GM21723 (cell line): ENCODE results near the gene ATCAY.

Experiments used
- ATAC-seq: cut with Tn5 transposase; IDR thresholded peaks from one replicate; pipeline ENCODE4 v1.9.1; 2021; ENCODE audit warnings: mild to moderate bottlenecking, moderate library complexity; ENCODE audit not compliant: unreplicated experiment

The ATCAY gene

DNA sequence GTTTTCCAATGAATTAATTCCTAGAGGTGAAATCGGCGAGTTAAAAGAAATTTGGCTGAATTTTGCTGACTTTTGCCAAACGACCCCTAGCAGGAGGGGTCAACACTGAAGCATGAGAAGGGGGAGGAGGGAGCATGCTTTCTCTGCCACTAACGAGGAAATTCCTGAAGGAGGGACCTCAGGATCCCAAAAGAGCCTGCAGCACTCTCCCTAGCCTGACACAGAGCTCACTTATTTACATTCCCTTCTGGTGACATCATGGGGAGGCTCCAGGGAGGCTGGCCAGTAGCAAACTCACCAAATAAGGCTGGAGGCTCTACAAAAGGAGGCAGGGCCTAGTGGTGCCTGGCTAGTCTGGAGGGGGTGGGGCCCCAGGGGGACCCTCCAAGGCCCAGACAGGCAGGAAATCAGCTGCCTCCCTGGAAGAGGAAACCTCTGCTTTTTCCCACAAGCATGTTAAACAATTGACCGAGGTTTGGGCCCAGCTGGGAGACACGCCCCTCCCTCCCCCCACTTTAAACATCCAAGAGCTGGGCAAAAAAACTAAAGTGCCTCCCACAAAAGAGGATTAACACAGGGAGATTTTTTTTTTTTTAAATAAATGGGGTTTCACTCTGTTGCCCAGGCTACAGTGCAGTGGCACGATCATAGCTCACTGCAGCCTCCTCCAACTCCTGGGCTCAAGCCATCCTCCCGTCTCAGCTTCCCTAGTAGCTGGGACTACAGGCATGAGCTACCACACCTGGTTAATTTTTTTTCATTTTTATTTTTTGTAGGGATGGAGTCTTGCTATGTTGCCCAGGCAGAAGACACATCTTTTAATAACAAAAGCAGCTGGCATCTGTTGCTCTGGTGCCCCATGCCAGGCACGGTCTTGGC, 88.3 kb downstream of the ATCAY start:
- no peak for ATAC-seq

DNA sequence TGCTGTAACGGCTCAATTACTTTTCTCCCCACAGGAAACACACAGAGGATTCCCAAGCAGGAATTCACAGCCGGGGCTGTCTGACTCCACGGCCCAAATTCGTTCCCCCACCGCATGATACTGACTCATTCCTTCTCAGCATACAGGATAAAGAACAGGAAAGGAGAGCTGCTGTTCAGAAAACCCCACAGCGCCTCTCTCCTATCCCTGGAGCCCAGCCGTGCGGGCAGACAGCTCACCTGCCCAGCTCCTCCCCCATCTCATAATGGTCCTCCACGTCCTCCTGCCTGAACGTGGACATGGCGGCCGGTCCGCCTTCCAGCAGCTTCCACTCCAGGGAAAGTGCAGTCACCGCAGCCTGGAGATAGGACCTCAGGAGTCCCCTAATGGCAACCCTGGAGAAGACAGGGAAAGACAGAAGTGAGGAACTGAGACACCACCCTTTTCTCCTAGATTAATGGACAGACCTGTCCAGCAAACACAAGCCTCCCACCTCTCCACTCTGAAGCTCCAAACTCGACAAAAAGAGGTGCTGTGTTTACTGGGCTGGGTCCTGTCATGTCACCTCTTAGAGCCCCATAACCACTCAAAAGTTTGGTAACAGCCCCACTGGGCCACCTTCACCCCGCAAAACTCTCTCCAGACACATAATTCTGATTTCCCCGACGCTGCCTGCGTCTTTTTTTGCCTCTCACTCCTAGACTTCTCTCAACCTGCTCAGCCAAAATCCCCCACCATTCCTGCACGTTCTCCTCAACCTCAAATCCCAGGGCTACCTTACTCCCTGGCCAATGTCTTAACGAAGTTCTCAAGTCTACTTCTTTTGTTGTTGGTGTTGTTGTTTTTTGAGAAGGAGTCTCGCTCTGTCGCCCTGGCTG, 89.2 kb downstream of the ATCAY start:
- no peak for ATAC-seq

DNA sequence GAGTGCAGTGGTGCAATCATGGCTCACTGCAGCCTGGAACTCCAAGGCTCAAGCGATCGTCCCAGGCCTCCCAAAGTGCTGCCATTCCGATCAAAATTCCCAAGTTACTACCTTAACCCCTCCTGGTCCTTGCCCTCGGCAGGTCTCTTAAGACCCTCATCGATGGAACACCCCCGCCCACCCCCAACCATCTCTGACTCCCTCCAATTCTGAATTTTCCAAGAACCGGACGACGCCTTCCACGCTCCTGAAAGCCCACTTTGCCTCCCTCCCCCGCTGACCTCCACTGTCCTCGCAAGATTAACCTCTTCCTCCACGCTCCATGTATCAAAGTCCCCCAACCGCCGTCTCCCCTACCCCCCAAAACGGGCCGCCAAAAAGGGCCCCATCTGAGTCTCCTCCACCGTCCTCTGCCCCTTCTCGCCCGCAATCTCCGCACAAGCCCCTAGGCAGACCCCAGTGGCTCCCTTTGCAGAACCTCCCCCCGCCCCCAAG, 89.9 kb downstream of the ATCAY start:
- no peak for ATAC-seq

DNA sequence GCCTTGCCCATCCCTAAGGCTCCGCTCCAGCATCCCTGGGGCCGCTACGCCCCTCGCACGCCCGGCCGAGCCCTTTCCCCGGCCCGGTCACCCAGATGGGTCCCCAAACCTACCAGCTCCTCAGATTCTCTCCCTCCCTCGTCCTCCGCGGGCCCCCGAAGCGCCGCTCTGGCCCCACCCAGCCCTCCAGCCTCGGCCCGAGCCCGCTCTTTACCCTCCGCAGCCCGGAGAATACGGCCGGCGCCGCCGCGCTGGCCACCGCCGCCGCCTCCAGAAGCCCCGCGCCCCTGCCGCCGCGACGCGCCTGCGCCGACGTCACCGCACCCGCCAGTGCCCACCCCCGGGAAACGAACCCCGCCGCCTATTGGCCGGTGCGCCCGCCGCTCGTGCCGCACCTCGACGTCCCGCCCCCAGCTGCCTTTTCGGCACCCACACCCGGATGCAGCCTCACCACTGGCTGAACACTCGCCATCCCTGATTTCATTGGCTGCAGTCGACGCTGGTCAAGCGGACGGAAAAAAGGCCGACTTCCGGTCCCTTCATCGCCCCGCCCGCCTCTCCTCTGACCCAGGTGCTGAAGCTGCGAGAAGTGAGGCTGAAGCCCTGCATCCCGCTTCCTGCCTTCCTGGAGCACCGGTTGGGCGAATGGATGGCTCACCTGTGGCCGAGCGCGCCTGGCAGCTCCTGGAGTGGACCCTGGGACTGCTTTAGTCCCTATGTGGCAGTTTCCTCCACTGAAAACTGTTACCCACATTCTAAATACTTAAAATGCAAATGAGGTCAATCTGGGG, 90.5 kb downstream of the ATCAY start, which contains the start of gene DAPK3:
DAPK3 (minus strand) TSS at position 292 of the 791 bp plus-strand sequence. CDS start 1,364 bp downstream, outside the sequence.
- ATAC-seq: peak; percentile 88

DNA sequence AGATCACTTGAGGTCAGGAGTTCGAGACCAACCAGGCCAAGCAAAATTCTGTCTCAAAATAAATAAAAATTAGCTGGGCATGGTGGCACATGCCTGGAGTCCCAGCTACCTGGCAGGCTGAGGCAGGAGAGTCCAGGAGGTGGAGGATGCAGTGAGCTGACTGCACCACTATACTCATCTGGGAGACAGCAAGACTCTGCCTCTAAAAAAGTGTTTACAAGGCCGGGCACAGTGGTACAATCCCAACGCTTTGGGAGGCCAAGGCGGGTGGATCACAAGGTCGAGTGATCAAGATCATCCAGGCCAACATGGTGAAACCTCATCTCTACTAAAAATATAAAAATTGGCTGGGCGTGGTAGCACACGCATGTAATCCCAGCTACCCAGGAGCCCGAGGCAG, 94.7 kb downstream of the ATCAY start:
- ATAC-seq: no peak

DNA sequence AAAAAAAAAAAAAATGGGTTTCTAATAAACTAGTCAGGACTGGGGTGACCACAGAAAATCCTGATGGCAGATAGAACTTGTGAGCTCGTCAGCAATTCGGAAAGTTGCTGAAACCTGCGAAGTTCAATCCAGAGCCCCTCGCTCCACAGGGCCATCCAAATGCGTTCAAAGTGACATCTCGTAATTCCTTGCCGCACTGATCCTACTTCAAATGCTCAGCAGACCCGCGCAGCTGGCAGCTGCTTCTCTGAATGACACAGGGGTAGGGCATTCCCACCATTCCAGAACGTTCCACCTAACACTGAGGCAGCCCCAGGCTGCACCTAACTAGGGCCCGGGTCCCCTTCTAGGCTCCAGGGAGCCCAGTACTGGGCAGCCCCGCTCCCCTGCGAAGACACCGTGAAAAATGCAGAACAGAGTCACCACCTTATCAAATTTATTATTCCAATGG, 95.2 kb downstream of the ATCAY start:
- ATAC-seq: no peak

DNA sequence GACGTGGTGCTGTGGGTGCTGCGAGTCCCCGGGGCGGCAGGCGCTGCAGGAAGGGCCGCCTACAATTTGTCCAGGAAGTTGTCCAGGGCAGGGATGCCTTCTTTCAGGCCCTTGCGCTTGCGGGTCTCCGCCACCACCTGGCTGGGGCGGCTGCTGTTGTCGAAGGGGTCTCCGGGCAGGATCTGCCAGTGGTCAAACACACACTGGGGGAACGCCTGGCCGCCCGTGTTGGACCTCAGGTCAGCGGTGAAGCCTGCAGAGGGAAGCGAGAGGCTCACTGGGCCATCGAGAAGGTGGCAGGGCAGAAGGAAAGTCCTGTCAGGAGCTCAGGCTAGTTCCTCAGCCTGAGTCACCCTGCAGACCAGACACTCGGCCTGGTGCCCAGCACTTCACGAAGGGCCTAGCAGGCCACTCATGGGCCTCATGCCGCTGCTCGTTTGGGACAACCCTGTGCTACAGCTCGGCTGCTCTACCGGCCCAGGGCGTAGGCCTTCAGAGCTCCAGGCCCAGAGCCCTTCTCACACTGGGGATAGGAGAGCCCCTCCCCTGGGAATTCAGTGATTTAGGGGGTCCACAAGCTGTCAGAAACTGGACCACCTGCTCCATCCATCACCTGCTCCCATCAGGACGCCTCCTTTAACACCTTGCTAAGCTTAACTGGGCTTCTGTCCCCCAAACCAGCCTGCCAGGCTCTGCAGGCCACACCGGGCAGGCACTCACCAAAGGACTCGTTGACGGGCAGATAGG, 96.2 kb downstream of the ATCAY start:
- no peak for ATAC-seq
